Measurements from ENCODE around the gene CCR3.

Gene CCR3

DNA sequence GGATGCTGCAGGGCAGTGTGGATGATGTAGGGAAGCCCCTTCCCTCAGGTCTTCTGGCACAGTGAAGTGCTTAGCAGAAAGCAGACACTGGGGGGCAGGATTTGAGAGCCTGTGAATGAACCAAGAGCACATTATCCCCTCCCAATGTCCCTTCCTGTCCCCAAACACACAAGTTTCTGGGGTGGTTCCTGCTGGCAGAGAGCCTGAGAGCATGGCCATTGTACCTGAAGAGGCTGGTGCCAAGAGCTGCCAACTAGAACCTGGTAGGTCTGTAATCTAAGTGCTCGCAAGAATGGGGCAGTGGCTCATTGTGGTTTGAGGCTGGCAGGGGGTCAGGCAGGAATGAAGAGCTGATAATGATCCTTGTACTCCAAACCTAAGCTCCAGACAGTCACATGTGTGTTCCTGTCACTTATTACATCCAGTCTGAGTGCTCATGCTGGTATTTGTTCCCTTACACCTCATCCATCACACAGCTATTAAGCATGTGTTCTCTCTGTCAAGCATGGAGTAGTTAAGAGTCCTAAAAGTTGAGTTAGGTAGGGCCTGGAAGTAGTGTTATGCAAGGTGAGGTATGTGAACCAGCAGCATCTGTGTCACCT lies 27.4 kb upstream of the CCR3 start:
- TF ChIP-seq EP300 (IDR thresholded peaks at IDR 0.05; ENCODE audit: borderline replicate concordance) (peak; percentile 47; the same call in 1 of the 2 replicates), TAF1 (IDR thresholded peaks at IDR 0.05; ENCODE audit: low read depth) (no peak), YY1 (IDR thresholded peaks at IDR 0.05; ENCODE audit: low read depth) (no peak), CEBPB (IDR thresholded peaks at IDR 0.05) (no peak), RAD21 (IDR thresholded peaks at IDR 0.05; ENCODE audit: low read depth) (peak; percentile 58), NFIC (IDR thresholded peaks at IDR 0.05) (peak; percentile 88), FOXM1 (IDR thresholded peaks at IDR 0.05; ENCODE audit: borderline replicate concordance, low read depth) (no peak), ZBTB7A (IDR thresholded peaks at IDR 0.05; ENCODE audit: low read depth) (no peak), TCF12 (IDR thresholded peaks at IDR 0.05; ENCODE audit: low read depth) (peak; percentile 46), CREB1 (IDR thresholded peaks at IDR 0.05; ENCODE audit: low read depth) (no peak), EGR1 (IDR thresholded peaks at IDR 0.05) (no peak), REST (IDR thresholded peaks at IDR 0.05; ENCODE audit: low read depth) (no peak), TEAD4 (IDR thresholded peaks at IDR 0.05) (peak; percentile 71)
- TF ChIP-seq, protein P1, sequence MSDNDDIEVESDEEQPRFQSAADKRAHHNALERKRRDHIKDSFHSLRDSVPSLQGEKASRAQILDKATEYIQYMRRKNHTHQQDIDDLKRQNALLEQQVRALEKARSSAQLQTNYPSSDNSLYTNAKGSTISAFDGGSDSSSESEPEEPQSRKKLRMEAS (IDR thresholded peaks at IDR 0.05): peak; percentile 34; the same call in 1 of the 2 replicates
- TF ChIP-seq, protein P2, sequence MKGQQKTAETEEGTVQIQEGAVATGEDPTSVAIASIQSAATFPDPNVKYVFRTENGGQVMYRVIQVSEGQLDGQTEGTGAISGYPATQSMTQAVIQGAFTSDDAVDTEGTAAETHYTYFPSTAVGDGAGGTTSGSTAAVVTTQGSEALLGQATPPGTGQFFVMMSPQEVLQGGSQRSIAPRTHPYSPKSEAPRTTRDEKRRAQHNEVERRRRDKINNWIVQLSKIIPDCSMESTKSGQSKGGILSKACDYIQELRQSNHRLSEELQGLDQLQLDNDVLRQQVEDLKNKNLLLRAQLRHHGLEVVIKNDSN (IDR thresholded peaks at IDR 0.05): 0 out of 2 replicates have a peak, but pooled peaks have one; percentile 11

DNA sequence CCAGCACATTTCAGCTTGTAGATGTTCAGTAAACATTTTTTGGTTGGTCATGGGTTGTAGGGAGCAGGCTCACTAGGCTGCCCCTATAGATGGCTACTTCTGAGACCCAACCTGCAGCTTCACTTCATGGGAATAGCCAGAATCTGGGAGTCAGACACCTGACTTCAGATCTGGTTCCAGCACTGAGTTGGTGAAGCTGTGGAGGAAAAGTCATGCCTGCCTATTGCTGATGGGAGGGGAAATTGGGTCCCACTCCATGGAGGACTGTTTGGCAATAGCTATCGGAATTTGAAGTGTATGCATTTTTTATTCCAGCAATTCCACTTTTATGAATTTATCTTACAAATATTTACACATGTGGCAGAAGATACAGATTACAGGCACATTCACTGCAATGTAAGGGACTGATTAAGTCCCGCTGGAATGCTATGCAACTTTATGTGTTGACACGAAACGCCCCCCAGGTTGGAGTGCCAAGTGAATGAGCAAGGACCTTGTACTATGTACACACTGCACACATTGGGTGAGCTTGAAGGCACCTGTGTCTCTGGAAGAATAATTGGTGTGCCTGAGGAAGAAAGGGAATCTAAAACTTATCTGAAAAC lies 26.3 kb upstream of the CCR3 start:
- TF ChIP-seq EP300 (IDR thresholded peaks at IDR 0.05; ENCODE audit: borderline replicate concordance): no peak
- TF ChIP-seq NFIC (IDR thresholded peaks at IDR 0.05): no peak
- no peak for TF ChIP-seq FOXM1 (IDR thresholded peaks at IDR 0.05; ENCODE audit: borderline replicate concordance, low read depth)
- TF ChIP-seq YY1 (IDR thresholded peaks at IDR 0.05; ENCODE audit: low read depth): no peak
- TF ChIP-seq TAF1 (IDR thresholded peaks at IDR 0.05; ENCODE audit: low read depth): no peak
- TF ChIP-seq ZBTB7A (IDR thresholded peaks at IDR 0.05; ENCODE audit: low read depth): no peak
- no peak for TF ChIP-seq REST (IDR thresholded peaks at IDR 0.05; ENCODE audit: low read depth)
- TF ChIP-seq RAD21 (IDR thresholded peaks at IDR 0.05; ENCODE audit: low read depth): no peak
- TF ChIP-seq CEBPB (IDR thresholded peaks at IDR 0.05): no peak
- TF ChIP-seq, protein P2 (IDR thresholded peaks at IDR 0.05): no peak
- TF ChIP-seq, protein P1 (IDR thresholded peaks at IDR 0.05): no peak
- TF ChIP-seq TCF12 (IDR thresholded peaks at IDR 0.05; ENCODE audit: low read depth): no peak
- TF ChIP-seq TEAD4 (IDR thresholded peaks at IDR 0.05): no peak
- no peak for TF ChIP-seq EGR1 (IDR thresholded peaks at IDR 0.05)
- no peak for TF ChIP-seq CREB1 (IDR thresholded peaks at IDR 0.05; ENCODE audit: low read depth)

DNA sequence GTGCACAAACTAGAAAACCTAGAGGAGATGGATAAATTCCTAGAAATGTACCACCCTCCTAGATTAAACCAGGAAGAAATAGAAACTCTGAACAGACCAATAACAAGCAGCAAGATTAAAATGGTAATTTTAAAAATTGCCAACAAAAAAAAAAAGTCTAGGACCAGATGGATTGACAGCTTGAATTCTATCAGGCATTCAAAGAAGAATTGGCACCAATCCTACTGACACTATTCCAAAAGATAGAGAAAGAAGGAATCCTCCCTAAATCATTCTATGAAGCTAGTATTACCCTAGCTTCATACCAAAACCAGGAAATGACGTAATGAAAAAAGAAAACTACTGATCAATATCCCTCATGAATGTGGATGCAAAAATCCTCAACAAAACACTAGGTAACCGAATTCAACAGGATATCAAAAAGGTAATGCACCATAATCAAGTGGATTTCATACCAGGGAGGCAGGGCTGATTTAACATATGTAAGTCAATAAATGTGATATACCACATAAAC lies 24.0 kb upstream of the CCR3 start:
- TF ChIP-seq CREB1 (IDR thresholded peaks at IDR 0.05; ENCODE audit: low read depth) (no peak), NFIC (IDR thresholded peaks at IDR 0.05) (no peak), TAF1 (IDR thresholded peaks at IDR 0.05; ENCODE audit: low read depth) (no peak), TEAD4 (IDR thresholded peaks at IDR 0.05) (no peak), ZBTB7A (IDR thresholded peaks at IDR 0.05; ENCODE audit: low read depth) (no peak), YY1 (IDR thresholded peaks at IDR 0.05; ENCODE audit: low read depth) (no peak), REST (IDR thresholded peaks at IDR 0.05; ENCODE audit: low read depth) (no peak)
- TF ChIP-seq, protein P1 (IDR thresholded peaks at IDR 0.05): no peak

All from Ishikawa (cell line).